ENCODE measurements around the gene CCDC9B. TPM values are rescaled to one million over a fixed set of nuclear protein-coding genes. Genes with fewer than 3 reads are reported as not detected.

The CCDC9B gene
- total RNA-seq, 2 donors from 2014 or later: 31.8 to 32.2 TPM

DNA sequence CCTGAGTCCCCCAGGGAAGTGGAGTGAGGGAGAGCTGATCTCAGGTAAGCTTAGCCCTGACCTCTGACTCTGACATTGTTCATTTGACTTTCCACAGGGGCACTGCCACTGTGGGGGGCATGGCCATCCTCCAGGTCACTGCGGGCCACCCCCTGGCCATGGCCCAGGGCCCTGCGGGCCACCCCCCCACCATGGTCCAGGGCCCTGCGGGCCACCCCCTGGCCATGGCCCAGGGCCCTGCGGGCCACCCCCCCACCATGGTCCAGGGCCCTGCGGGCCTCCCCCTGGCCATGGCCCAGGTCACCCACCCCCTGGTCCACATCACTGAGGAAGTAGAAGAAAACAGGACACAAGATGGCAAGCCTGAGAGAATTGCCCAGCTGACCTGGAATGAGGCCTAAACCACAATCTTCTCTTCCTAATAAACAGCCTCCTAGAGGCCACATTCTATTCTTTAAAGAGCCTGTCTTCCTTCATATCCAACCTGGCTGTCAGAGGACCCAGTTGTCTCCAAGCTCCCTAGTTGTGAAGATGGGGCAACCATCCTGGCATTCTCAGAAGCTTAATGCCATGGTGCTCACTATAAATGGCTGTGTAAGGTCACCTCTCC lies 15.3 kb upstream of the CCDC9B start:
- Histone ChIP-seq H3K4me3 (no peak overlapping the region), H3K27me3 (no peaks in the 10 kb centered on the region), H3K4me1 (peaks cover 0 to 15% of the 10 kb centered on the region in 2 donors), H3K27ac (no peak overlapping the region), H3K9me3 (no peaks in the 10 kb centered on the region), H3K36me3 (no peaks in the 10 kb centered on the region)
- no peak for DNase-seq (ENCODE audit: low spot score)
- TF ChIP-seq, protein P1, sequence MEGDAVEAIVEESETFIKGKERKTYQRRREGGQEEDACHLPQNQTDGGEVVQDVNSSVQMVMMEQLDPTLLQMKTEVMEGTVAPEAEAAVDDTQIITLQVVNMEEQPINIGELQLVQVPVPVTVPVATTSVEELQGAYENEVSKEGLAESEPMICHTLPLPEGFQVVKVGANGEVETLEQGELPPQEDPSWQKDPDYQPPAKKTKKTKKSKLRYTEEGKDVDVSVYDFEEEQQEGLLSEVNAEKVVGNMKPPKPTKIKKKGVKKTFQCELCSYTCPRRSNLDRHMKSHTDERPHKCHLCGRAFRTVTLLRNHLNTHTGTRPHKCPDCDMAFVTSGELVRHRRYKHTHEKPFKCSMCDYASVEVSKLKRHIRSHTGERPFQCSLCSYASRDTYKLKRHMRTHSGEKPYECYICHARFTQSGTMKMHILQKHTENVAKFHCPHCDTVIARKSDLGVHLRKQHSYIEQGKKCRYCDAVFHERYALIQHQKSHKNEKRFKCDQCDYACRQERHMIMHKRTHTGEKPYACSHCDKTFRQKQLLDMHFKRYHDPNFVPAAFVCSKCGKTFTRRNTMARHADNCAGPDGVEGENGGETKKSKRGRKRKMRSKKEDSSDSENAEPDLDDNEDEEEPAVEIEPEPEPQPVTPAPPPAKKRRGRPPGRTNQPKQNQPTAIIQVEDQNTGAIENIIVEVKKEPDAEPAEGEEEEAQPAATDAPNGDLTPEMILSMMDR (IDR thresholded peaks at IDR 0.05): no peak

DNA sequence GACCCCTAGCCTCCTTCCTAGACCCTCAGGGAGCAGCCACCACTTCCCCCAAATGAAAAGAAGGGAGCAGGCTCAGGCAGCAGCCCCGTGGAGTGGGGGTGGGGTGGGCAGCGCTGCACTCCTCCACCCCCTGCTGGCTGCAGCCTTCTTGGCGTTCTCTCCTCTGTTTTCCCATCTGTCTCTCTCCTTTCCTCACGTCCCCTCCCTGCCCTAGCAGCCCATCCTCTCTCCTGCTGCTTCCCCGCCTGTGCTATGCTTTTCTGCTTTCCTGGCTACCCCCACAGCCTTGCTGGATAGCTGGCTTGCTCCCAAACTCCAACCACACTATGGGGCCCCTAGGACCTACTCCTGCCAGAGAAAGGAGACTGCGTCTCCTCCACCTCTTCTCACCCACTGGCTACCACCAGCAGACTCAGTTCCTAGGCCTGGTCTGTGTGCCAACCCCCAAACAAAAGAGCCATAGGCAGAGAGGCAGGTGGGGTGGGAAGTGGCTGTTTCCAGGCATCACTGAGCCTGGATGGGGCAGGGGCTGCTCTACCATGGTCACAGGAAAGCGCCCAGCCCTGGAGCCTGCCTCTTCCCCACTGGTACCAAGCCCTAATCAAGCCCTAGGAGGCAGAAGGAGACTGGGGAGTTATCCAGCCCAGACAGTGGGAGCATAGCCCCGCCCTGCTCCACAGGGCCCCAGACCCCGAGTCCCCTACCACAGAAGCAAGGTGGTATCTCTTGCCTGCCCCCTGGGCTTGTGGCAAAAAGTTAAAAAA lies 13.9 kb upstream of the CCDC9B start:
- Histone ChIP-seq H3K4me3 (no peak overlapping the region), H3K4me1 (peaks cover 0 to 15% of the 10 kb centered on the region in 2 donors), H3K27ac (no peak overlapping the region), H3K27me3 (no peaks in the 10 kb centered on the region), H3K9me3 (no peaks in the 10 kb centered on the region), H3K36me3 (no peaks in the 10 kb centered on the region)
- TF ChIP-seq, protein P1 (IDR thresholded peaks at IDR 0.05): peak in 1 of 2 donors; percentile 54
- DNase-seq (ENCODE audit: low spot score): no peak

DNA sequence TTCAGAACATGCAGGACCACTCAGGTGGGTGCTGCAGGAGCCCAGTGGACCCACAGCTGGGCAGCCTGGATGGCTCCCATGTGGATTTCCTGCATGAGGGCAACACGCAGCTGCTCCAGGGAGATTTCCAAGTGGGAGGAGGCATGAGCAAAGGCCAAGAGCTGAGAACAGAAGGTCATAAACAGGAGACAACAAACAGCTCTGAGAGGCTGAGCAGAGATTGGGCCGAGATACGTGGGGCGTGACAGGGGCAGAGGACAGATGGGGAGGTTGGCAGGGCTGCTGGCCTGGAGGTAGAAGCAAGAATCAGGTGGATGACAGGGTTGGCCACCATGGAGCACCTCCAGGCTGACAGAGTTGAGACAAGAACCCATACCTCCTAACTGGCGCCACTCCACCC lies 13.0 kb upstream of the CCDC9B start:
- TF ChIP-seq, protein P1 (IDR thresholded peaks at IDR 0.05): no peak
- Histone ChIP-seq H3K27ac (no peak overlapping the region), H3K4me3 (no peak overlapping the region)

DNA sequence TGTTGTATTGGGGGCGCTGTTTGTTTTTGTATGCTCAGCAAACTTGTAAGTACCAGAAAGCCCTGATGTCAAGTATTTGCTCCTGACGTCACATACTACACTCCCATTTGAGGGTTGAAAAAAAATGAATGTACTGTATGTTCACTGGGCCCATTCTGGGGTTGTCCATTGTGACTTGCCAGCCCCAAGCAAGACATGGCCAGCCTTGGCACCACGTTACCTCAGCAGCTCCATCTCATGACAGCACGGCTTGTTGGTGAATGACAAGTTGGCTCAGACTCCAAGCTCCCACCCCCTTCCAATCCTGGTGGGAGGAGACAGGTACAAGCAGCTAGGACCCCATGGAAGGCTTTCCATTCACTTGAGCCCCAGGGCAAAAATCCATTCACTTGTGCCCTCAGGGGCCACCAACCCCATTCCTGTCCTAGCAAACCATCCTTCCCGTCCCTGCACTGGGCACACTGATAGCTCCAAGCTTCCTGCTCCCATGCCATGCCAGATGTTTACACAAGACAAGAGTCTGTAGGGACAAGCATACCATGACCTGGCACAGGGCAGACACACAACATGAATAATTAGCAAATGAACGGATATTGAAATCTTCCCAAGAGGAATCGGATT lies 11.7 kb upstream of the CCDC9B start:
- Histone ChIP-seq H3K27ac (no peak overlapping the region), H3K4me1 (peaks cover 0 to 18% of the 10 kb centered on the region in 2 donors), H3K9me3 (no peaks in the 10 kb centered on the region), H3K36me3 (no peaks in the 10 kb centered on the region), H3K27me3 (no peaks in the 10 kb centered on the region), H3K4me3 (no peak overlapping the region)
- no peak for DNase-seq (ENCODE audit: low spot score)
- TF ChIP-seq, protein P1 (IDR thresholded peaks at IDR 0.05): no peak

More for the DNA sequence above, 13.0 kb upstream of the CCDC9B start:
- H3K9me3 ChIP-seq: no peaks in the 10 kb centered on the region
- DNase-seq (ENCODE audit: low spot score): no peak
- H3K36me3 ChIP-seq: no peaks in the 10 kb centered on the region
- H3K27me3 ChIP-seq: no peaks in the 10 kb centered on the region
- H3K4me1 ChIP-seq: peaks cover 0 to 14% of the 10 kb centered on the region in 2 donors

DNA sequence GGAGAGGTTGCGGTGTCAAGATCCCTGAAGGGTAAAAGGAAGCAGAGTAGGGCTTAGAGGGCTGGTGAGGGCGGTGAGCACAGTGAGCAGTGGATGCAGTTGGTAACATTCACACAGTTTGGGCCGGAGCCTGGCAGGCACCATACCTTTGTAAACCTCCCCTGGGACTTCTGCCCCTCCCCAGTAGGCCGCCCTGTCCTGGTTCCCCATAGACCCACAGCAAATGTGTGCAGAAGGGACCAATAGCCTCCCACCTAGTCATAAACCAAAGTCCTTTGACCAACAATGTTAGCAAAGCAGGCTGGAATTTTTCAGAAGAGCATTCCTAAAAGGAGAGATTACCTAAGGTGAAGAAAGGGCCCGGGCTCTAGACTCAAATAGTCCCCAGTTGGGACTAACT lies 8.4 kb upstream of the CCDC9B start:
- Histone ChIP-seq H3K9me3 (no peaks in the 10 kb centered on the region), H3K36me3 (no peaks in the 10 kb centered on the region), H3K4me1 (peaks cover 0 to 23% of the 10 kb centered on the region in 2 donors), H3K4me3 (no peak overlapping the region), H3K27ac (no peak overlapping the region), H3K27me3 (no peaks in the 10 kb centered on the region)
- DNase-seq (ENCODE audit: low spot score): no peak
- TF ChIP-seq, protein P1 (IDR thresholded peaks at IDR 0.05): no peak

All from right atrium auricular region (tissue), 2 donors.